GM23338 (cell line): ENCODE measurements around the gene CTTN.

Experiments used
- EZH2phosphoT487 ChIP-seq: fragments of 200-600 bp; sonication (generic); IDR thresholded peaks from one replicate; pipeline ENCODE4 v1.8.1; 2018; ENCODE audit warnings: antibody characterized with exemption; ENCODE audit not compliant: unreplicated experiment
- JUNB ChIP-seq: IDR thresholded peaks from one replicate; pipeline ENCODE4 v1.6.1; 2016; ENCODE audit warnings: antibody characterized with exemption; ENCODE audit not compliant: unreplicated experiment
- POLR2AphosphoS5 ChIP-seq: IDR thresholded peaks from 2 replicates; pipeline ENCODE4 v1.6.1; 2016; ENCODE audit warnings: antibody characterized with exemption, low read depth
- TF ChIP-seq, protein P1 (sequence below), 2 experiments: fragments of 200-600 bp in 1 of 2; sonication (generic) in 1 of 2; conservative IDR thresholded peaks; 2 replicates each; pipeline versions ENCODE4 v1.5.1 to v1.6.1; 2016 to 2017; ENCODE audit warnings: antibody characterized with exemption in 2 of 2, low read depth in 2 of 2, mild to moderate bottlenecking in 2 of 2, moderate library complexity in 1 of 2

GRCh38 chr11:70483077-70483861 lies 84.9 kb downstream of the CTTN start:
- TF ChIP-seq, protein P1, sequence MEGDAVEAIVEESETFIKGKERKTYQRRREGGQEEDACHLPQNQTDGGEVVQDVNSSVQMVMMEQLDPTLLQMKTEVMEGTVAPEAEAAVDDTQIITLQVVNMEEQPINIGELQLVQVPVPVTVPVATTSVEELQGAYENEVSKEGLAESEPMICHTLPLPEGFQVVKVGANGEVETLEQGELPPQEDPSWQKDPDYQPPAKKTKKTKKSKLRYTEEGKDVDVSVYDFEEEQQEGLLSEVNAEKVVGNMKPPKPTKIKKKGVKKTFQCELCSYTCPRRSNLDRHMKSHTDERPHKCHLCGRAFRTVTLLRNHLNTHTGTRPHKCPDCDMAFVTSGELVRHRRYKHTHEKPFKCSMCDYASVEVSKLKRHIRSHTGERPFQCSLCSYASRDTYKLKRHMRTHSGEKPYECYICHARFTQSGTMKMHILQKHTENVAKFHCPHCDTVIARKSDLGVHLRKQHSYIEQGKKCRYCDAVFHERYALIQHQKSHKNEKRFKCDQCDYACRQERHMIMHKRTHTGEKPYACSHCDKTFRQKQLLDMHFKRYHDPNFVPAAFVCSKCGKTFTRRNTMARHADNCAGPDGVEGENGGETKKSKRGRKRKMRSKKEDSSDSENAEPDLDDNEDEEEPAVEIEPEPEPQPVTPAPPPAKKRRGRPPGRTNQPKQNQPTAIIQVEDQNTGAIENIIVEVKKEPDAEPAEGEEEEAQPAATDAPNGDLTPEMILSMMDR (conservative IDR thresholded peaks at IDR 0.05; ENCODE audit: low read depth in 2 of 2) = peak; percentile 36 to 56
- TF ChIP-seq JUNB = no peak
- TF ChIP-seq POLR2AphosphoS5 = no peak
- TF ChIP-seq EZH2phosphoT487 = no peak
